ENCODE data around the gene PFKFB3. TPM values are rescaled to one million over a fixed set of nuclear protein-coding genes. Genes with fewer than 3 reads are reported as not detected.
A peak's percentile ranks its signal among the peaks of the same experiment; 100 is the strongest.
"Not testable (repeated sequence)": the region's sequence is repeated elsewhere in the genome, so short reads cannot be mapped to it uniquely, and the experiment has no call there.

The PFKFB3 gene
- total RNA-seq: 441 TPM
- long read RNA-seq, full-length matches to known transcripts: 40 of 313 reads
- long read RNA-seq, partial matches to known transcripts: 115 of 313 reads
- long read RNA-seq, other reads (novel, unspliced or antisense): 158 of 313 reads

DNA sequence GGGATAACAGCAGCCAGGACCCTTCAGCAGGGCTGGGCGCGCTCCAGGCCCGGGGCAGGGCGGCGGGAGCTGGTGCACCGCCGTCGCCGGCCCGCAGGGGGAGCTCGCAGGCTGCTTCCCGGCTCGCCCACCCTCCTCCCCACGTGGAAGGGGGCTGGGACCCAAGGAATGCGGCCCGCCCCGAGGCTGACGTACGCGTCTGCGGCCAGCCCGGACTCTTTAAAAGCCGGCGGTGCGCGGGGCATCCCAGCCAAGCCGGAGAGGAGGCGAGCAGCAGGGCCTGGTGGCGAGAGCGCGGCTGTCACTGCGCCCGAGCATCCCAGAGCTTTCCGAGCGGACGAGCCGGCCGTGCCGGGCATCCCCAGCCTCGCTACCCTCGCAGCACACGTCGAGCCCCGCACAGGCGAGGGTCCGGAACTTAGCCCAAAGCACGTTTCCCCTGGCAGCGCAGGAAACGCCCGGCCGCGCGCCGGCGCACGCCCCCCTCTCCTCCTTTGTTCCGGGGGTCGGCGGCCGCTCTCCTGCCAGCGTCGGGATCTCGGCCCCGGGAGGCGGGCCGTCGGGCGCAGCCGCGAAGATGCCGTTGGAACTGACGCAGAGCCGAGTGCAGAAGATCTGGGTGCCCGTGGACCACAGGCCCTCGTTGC, at the start of gene PFKFB3:
PFKFB3 (plus strand) TSS at position 249 of the 647 bp plus-strand sequence; CDS start at position 578, 329 bp downstream.
- peak; percentile 99 for DNase-seq (ENCODE audit: low spot score)

DNA sequence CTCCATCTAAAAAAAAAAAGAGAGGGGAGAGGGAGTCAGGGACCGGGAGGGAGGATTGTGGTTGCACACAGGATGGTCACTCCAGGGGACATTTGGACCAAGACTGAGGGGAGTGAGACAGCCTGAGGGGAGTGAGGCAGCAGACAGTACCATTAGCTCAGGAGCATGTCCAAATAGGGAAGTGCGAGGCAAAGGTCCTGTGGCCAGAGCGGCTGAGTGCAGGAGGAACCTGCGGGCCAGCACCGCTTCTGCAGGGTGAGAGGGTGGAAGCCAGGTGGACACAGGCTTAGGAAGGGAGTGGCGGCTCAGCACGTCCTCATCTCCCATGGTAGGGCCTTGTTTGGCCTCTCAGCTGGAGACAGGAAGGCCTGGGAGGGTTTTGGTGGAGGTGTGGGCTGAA, 48.9 kb upstream of the PFKFB3 start:
- no peak for DNase-seq (ENCODE audit: low spot score)

DNA sequence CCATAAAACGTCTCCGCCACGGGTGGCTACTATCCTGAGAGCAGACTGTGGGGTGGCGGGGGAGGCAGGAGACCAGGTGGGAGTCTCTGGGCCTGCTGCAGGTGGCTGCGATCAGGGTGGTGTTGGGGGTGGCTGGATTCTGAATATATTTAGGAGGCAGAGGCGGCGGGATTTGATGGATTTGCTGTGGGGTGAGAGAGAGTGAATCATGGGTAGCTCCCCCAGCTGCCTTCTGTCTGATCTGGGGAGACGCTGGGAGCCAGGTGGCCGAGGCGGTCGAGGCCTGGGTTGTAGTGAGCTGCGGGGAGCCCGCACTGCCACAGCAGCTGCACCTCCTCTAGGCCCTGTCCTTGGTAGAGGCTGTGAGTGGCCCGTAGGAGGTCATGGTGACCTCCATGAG, 48.2 kb upstream of the PFKFB3 start:
- DNase-seq (ENCODE audit: low spot score): no peak

DNA sequence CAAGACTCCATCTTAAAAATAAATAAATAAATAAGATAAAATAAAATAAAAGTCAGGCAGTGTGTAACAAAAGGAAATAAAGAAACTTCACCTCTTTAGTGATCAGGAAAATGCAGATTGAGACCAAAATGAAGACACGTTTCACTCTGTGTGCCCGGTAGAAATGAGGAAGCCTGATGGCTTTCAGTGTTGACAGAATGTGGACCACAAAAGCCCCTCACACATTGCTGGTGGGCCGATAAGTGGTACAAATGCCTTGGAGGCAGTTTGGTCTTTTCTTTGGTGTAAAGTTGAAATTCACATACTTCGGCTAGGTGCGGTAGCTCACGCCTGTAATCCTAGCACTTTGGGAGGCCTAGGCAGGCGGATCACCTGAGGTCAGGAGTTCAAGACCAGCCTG, 44.5 kb upstream of the PFKFB3 start:
- DNase-seq (ENCODE audit: low spot score): no peak

DNA sequence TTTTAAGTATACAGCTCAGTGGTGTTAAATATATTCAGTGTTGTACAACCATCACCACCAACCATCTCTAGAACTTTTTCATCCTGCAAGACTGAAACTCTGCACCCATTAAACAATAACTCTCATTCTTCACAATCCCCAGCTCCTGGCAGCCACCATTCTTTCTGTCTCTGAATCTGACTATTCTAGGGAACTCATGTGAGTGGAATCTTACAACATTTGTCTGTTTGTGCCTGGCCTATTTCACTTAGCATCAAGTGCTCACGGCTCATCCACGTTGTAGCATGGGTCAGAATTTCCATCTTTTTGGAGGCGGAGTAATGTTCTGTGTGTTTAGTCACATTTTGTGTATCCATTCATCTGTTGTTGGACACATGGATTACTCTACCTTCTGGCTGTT, 40.8 kb upstream of the PFKFB3 start:
- DNase-seq (ENCODE audit: low spot score): no peak

DNA sequence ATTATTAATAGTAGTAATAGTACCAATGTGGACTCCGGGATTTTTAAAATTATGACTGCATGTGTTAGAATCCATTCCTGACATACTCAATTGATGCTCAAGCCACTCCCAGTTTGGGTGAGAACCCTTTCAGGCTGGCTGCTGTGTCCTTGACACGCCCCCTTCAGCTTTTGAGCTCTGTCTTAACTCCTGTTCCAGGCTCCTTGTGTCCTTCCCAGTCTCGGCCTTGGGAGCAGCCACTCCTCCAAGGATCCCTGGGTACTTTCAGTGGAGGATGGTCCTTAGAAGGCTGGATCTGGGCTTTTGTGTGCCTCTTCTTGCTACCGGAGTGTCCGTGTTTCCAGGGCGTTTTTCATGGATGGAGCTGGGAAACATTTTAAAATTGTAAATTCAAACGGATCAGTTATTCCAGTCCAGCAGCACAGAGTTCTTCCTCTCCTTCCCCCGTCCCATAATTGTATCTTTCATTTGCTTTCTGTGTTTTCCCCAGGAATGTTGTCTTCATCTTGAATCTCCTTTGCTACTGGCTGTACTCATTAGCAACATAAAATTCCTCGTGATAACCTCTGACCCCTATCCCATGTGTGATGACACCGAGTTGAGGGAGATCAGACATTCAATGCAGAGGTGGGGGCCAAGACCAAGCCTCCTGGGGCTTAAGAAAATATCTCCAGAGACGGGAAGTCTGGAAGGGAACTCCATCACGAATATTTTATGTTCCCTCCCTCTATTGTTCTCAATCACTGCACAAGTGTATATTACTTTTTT, 40.0 kb upstream of the PFKFB3 start:
- DNase-seq (ENCODE audit: low spot score): no peak

DNA sequence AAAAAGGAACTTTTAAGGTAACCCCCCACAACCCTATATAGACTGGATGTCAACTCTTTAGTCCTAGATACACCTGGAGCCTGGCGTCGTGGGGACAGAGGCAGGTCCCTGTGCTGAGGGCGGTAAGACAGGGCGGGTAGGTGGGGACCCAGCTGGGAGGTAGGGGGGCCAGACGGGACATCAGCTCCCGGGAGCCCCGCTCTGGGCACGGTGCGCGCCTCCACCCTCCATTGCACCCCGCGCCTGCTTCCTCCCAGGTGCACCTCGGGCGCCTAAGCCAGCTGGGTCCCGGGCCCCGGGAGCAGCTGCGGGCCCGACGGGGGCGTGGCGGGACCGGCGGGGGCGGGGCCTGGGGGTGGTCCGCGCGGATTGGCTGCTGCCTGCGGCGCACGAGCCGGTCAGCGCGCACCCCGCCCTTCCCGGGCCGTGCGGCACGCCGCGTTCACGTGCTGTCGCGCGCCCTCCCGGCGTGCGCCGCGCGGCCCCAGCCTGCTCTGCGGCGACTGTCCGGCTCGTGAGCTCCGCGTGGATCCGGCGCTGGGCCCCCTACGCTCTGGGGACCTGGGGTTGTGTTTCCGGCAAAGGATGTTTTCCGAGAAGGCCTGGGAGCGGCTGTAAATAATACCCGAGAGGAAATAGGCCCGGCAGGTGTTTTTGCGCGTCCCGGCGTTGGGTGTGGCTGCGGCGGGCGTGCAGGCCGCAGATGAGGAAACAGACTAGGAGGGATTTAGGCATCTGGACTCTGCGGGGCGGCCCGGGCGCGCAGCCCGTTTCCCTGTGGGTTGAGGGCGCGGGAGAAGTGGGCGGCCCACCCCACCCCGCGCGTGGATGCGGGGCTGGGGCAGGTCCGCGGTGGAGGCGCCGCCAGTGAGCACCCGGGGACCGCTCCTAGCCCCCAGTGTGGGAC, 39.1 kb upstream of the PFKFB3 start:
- peak; percentile 97 for DNase-seq (ENCODE audit: low spot score)

DNA sequence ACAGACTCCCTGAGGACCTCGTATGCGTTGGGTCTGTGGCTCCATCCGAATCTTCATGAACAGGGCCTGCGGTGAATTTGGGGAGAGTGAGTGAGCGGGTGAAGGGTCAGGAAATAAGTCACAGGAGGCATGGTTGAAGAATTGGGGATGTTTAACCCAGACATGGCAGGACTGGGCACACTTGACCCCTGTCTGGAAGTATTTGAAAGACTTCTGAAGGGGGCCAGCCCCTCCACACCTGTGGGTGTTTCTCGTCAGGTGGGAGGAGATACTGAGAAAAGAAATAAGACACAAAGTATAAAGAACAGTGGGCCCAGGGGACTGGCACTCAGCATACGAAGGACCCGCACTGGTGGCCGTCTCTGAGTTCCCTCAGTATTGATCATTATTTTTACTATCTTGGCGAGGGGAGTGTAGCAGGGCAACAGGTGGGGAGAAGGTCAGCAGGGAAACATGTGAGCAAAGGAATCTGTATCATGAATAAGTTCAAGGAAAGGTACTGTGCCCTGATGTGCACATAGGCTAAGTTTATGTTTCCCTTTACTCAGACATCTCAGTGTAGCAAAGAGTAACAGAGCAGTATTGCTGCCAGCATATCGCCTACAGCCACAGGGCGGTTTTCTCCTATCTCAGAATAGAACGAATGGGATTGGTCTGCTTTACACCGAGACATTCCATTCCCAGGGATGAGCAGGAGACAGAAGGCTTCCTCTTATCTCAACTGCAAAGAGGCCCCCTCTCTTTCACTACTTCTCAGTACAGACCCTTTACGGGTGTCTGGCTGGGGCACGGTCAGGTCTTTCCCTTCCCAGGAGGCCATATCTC, 38.2 kb upstream of the PFKFB3 start:
- DNase-seq (ENCODE audit: low spot score): no peak

DNA sequence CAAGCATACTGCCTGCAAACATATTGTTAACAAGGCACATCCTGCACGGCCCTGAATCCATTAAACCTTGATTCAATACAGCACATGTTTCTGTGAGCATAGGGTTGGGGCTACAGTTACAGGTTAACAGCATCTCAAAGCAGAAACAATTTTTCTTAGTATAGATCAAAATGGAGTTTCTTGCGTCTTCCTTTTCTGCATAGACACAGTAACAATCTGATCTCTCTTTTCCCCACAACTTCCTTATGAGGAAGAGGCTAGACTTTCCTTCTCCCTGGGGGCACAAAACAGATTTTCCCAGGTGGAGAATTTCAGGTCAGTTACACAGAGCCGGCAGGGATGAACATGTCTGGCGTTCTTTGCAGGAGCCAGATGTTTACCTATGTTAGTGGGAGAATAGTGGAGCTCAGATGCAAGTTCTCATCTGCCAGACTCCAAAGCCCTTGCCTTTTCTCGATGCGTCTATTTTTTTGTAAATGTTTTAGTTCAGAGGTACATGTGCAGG, 37.5 kb upstream of the PFKFB3 start:
- no peak for DNase-seq (ENCODE audit: low spot score)

DNA sequence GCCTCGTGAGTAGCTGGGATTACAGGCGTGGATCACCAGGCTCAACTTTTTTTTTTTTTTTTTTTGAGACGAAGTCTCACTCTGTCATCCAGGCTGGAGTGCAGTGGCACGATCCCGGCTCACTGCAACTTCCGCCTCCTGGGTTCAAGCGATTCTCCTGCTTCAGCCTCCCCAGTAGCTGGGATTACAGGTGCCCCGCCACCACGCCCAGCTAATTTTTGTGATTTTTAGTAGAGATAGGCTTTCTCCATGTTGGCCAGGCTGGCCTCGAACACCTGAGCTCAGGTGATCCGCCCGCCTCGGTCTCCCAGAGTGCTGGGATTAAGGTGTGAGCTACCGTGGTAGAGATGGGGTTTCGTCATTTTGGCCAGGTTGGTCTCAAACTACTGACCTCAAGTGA, 36.8 kb upstream of the PFKFB3 start:
- DNase-seq (ENCODE audit: low spot score): not testable (repeated sequence)

DNA sequence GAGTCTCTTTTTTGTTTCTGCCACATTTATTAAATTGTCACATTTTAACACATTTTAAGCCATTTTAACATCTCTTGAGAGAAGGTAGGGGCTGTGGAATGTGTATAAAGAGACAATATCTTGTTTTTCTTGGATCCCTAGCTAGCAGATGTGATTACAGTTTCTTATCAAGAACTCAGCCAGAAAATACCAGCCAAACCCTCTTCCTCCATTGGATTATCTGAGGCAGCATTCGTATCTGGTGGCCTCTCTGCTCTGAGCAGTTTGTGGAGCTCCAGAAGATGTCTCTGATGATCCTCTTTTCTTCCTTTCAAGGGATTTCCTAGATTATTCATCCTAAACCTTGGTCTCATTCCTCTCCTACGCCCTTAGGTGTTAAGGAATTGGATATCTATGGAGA, 35.3 kb upstream of the PFKFB3 start:
- no peak for DNase-seq (ENCODE audit: low spot score)

DNA sequence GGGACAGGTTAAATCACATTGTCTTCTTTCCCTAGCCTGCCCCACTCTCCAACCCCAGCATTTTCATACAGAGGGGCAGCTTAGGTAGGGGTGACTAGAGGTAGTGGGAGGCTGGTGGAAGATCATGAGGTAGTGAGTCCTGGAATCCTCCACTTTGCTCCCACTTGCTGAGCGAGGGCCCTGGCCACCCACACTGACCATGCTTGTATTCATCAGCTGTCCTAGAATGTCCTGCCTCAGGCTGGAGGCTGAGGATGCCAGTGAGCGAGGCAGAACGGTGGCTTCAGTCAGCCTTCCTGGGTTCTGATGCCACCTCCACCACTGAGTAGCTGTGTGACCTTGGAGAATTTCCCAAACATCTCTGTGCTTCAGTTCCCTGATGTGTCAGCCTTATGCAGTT, 34.6 kb upstream of the PFKFB3 start:
- DNase-seq (ENCODE audit: low spot score): no peak

DNA sequence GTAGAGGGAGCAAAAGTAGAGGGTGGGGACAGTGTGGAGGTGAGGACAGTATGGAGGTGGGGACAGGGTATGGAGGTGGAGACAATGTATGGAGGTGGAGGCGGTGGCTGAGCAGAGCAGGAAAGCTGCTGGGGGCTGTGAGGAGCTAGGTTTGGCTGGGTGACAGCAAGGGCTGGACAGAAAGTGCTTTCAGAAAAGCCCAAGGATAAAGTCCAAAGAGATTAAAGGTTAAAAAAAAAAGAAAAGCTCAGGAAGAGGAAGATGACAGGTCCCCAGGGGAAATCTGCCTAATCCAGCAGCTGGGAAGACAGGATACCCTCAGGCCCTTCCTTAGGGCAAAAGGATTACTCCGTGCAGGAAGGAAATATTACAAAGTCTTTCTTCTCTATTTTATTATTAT, 32.1 kb upstream of the PFKFB3 start:
- DNase-seq (ENCODE audit: low spot score): no peak

DNA sequence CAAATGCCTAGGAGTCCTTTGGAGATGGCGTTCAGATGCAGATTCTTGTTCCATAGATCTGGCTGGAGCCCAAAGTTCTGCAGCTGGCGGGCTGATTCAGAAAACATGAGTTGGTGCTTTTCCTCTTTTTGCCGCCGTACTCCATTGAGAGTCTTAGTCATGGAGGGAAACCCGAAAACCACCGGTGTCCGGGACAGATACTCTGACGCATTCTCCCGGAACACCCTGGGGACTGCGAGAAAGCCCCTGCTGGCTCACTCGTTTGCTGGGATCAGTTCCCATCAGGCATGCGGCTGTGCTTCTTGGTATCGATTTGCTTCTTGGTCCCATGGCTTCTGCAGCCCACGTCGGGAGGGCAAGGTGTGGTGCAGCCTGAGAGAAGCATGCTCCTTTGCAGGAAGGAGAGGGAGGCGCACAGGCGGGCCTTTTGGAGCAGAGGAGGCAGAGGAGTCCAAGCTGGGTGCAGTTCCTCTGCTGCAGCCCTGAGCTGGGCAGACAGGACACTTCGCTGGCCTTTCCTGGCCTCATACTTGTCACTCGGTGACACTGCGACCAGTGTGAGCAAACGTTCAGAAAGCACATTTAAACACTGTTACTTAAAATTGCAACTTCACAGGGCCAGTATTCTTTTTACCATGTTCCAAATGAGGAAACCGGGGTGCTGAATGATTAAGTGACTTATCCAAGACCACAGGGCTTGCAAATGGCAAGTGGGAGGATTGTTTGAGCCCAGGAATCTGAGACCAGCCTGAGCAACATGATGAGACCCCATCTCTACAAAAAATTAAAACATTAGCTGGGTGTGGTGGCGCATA, 30.6 kb upstream of the PFKFB3 start:
- no peak for DNase-seq (ENCODE audit: low spot score)

DNA sequence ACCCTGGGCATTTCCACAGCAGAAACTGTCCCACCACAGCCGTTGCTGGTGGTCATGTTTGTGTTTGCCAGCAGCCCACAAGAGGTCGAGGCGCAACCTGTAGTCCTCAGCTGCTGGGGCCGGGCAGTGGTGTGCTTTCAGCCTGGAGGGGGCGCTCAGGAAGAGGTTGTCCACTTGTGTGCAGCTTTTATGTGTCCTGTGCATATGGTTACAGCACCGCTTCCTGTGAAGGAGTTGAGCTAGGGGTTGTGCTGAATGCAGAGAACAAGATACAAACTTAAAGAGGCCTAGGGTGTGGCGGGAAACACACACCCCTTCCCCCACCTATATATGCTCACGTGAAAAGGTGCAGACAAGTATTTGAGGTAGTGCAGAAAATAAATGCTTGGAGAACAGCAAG, 29.5 kb upstream of the PFKFB3 start:
- no peak for DNase-seq (ENCODE audit: low spot score)

DNA sequence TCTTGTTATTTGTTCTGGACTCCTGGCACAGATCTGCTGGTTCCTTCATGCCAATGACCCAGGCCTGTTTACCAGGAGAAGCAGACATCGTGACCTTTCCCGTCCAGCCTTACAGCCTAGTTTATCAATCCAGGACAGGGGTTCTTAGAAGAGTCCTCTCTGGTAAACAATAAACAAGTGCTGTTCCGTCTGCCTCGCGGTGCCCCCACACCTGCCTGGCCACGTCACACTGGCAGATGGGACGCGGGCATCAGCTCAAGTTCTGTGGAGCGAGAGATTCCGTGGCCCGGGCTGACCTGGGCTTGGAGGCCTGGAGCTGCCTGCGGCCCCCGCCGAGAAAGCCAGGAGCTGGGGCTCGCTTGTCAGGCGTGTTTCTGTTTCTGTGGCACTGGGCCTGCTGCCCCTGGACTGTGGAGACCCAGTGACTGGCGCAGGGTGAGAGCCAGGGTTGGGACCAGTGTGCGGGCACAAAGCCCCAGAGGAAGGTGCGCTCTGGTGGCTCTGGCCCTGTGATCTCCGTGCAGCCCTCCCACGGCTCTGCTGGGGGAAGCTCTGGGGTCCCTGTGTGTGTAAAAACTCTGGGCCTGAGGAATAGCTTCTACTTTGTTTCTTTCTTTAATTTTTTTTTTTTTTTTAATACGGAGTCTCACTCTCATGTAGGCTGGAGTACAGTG, 28.4 kb upstream of the PFKFB3 start:
- DNase-seq (ENCODE audit: low spot score): no peak

DNA sequence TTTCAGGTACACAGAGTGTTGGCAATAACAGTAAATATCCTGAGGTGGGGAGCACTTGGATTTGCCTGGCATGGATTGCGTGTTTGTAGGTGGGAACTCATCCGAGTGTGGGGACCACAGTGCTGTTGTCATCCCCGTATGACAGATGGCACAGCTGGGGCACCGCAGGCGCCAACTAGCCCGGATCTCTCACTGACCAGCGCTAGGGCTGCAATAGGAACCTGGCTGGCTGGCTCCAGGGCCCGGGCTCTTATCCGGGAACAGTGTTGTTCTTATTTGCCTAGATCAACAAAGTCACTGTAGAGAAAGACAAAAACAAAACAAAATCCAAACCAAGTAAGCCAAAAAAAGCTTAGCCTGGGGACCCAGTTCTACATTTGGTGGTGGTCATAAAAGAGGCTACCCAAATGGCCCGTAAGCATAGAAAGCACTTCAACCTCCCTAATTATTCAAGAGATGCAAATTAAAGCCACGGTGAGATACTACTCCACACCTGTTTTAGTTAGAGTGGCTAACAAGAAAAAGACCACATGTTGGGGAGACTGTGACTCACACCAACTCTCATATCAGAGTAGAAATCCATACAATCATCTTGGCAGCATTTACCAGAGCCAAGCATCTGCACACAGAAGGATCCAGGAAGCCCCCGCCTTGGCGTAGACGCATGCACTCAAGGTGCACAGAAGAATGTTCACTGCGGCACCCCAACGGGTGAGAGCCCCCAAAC, 27.2 kb upstream of the PFKFB3 start:
- DNase-seq (ENCODE audit: low spot score): no peak

DNA sequence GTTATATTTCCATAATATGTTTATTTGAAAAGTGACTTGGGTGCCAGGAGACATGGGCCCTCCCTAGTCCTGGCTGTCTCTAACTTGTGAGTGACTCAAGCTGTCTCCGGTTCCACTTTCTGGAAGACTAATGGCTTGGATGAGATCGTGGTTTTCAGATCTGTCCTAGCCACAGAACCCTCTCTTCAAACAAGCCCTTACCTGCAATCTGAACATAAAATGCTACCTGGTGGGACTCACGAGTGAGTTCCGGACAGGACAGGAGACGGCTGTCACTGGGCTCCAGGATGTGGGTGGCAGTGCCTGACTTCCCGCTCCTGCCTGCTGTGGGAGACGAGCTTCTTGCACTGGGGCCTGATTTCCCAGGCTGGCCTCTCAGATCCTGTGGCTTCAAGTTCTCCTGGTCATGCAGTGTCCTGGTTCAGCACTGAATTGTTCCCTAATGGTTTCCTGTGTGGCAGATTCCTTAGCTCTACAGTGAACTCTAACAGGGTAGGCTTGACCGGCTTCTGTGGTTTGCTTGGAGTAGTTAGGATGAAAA, 26.0 kb upstream of the PFKFB3 start:
- no peak for DNase-seq (ENCODE audit: low spot score)
